DND-41 (cell line): ENCODE measurements around the gene UGT8.

Experiments used
- EZH2 ChIP-seq: IDR thresholded peaks from 3 replicates; pipeline ENCODE4 v1.6.1; 2012; ENCODE audit warnings: borderline replicate concordance, low read depth, mild to moderate bottlenecking, moderate library complexity, low read length, inconsistent platforms; ENCODE audit not compliant: severe bottlenecking
- TF ChIP-seq, protein P1 (sequence below): IDR thresholded peaks from 2 replicates; pipeline ENCODE4 v1.5.1; 2012; ENCODE audit warnings: borderline replicate concordance, low read length, moderate library complexity, mild to moderate bottlenecking; ENCODE audit not compliant: poor library complexity, severe bottlenecking; ENCODE audit errors: extremely low read depth

DNA sequence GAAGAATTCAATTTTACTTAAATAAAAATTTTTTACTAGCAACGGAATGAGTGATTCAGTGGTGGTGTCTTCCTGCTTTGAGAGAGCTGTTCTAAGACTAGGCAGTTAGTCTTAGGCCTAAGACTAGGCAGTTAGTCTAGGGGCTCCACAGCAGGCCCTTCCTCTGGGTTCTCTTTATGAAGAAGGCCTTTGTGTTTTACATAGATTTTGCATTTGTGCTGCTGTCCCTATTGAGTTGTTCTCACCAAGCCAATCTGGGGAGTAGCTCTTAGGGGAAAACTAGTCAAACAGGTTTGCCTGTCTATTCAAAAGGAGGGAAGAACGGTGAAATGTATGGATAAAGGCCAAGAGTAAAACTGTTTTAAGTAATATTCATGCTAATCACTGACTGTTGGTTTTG lies 7.6 kb downstream of the UGT8 start:
- TF ChIP-seq, protein P1, sequence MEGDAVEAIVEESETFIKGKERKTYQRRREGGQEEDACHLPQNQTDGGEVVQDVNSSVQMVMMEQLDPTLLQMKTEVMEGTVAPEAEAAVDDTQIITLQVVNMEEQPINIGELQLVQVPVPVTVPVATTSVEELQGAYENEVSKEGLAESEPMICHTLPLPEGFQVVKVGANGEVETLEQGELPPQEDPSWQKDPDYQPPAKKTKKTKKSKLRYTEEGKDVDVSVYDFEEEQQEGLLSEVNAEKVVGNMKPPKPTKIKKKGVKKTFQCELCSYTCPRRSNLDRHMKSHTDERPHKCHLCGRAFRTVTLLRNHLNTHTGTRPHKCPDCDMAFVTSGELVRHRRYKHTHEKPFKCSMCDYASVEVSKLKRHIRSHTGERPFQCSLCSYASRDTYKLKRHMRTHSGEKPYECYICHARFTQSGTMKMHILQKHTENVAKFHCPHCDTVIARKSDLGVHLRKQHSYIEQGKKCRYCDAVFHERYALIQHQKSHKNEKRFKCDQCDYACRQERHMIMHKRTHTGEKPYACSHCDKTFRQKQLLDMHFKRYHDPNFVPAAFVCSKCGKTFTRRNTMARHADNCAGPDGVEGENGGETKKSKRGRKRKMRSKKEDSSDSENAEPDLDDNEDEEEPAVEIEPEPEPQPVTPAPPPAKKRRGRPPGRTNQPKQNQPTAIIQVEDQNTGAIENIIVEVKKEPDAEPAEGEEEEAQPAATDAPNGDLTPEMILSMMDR: no peak
- no peak for TF ChIP-seq EZH2
